Ovary (tissue), 3 donors: ENCODE measurements around the gene C1orf56.

Experiments used
- POLR2A ChIP-seq: fragments of 450-650 bp; IDR thresholded peaks from one replicate; pipeline ENCODE4 v1.6.1; 2017; ENCODE audit warnings: antibody characterized with exemption, mild to moderate bottlenecking, moderate library complexity
- TF ChIP-seq, protein P1 (sequence below), 3 donors: fragments of 450-650 bp in 2 of 3; fragments of 200-600 bp in 1 of 3; IDR thresholded peaks; one replicate each; pipeline versions ENCODE4 v1.5.1 to v1.8.0; 2016 to 2022; ENCODE audit warnings: antibody characterized with exemption in 3 of 3, mild to moderate bottlenecking in 1 of 3
- donor health status: DM: no; HTN: no; CAD: no.

DNA sequence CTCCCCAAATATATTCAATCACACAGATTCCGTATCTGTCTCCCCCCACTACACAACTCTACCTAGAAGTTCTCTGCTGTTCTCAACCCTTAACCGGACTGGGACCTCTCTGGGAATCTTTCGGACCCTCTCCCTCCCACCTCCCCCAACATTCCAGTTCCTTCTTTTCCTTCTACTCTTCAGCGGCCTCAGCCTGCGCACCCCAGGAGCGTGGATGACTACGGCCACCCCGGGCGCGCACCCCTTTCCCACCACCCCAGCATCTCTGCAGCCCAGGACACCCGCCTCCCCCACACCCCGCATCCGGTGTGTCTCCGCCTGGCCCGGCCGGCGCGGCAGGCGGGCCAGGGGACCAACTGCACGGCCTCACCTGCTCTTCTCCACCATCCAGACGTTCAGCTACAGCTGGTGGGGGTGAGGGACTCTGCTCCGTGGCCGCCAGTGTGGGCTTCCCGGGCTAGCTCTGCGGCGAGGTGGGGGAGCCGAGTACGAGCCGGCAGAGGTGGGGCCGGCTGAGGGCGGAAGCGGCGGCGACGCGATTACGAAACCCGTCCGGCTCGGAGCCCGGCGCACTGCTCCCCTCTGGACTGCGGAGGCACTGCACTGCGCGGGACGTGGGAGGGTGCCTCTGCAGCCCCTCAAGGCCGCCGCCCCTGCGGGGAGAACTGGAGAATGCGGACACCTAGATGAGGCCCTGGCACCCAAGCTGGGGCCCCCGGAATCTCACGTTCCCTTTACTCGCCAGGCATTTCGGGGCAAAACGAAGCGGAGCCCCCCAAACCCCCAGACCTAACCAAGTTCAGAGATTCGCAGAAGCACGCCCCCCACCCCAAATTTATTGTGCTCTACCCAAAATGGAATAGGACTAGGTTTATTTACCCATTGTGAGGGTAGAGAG lies 11.8 kb downstream of the C1orf56 start, which contains the start of gene CDC42SE1:
- TF ChIP-seq, protein P1, sequence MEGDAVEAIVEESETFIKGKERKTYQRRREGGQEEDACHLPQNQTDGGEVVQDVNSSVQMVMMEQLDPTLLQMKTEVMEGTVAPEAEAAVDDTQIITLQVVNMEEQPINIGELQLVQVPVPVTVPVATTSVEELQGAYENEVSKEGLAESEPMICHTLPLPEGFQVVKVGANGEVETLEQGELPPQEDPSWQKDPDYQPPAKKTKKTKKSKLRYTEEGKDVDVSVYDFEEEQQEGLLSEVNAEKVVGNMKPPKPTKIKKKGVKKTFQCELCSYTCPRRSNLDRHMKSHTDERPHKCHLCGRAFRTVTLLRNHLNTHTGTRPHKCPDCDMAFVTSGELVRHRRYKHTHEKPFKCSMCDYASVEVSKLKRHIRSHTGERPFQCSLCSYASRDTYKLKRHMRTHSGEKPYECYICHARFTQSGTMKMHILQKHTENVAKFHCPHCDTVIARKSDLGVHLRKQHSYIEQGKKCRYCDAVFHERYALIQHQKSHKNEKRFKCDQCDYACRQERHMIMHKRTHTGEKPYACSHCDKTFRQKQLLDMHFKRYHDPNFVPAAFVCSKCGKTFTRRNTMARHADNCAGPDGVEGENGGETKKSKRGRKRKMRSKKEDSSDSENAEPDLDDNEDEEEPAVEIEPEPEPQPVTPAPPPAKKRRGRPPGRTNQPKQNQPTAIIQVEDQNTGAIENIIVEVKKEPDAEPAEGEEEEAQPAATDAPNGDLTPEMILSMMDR (IDR thresholded peaks at IDR 0.05) = peak; percentile 82 to 95 (median 85)
- peak; percentile 93 for TF ChIP-seq POLR2A
